Sigmoid colon (tissue), 7 donors: ENCODE measurements around the gene ZDHHC11. TPM values are rescaled to one million over a fixed set of nuclear protein-coding genes. Genes with fewer than 3 reads are reported as not detected.

Experiments used
- DNase-seq: peaks from one replicate; pipeline ENCODE4 v3.0.0-alpha.2; 2019
- H3K27ac ChIP-seq, 4 donors: fragments of 200-600 bp; sonication (generic); one replicate each; pipeline ENCODE4 v1.5.1; 2016 to 2019; ENCODE audit warnings: mild to moderate bottlenecking in 1 of 4
- H3K27me3 ChIP-seq, 3 donors: fragments of 200-600 bp; sonication (generic); one replicate each; pipeline ENCODE4 v1.5.1; 2019; ENCODE audit warnings: mild to moderate bottlenecking in 1 of 3
- H3K36me3 ChIP-seq, 4 donors: fragments of 200-600 bp; sonication (generic); one replicate each; pipeline ENCODE4 v1.5.1; 2016 to 2019
- H3K4me1 ChIP-seq, 4 donors: fragments of 200-600 bp; sonication (generic); one replicate each; pipeline ENCODE4 v1.5.1; 2017 to 2019
- H3K4me3 ChIP-seq, 4 donors: fragments of 200-600 bp; sonication (generic); one replicate each; pipeline ENCODE4 v1.5.1; 2017 to 2019; ENCODE audit warnings: mild to moderate bottlenecking in 2 of 4, moderate library complexity in 1 of 4
- H3K9me3 ChIP-seq, 4 donors: fragments of 200-600 bp in 3 of 4; sonication (generic) in 3 of 4; one replicate each; pipeline versions ENCODE4 v1.5.1 to v1.6.1; 2013 to 2019
- EP300 ChIP-seq, 4 donors: sonication (generic); formaldehyde crosslinking; IDR thresholded peaks; one replicate each; pipeline ENCODE4 v1.6.1; 2017; ENCODE audit warnings: antibody characterized with exemption in 4 of 4
- POLR2A ChIP-seq, 2 donors: fragments of 450-650 bp; IDR thresholded peaks; one replicate each; pipeline ENCODE4 v1.6.1; 2016; ENCODE audit warnings: antibody characterized with exemption in 2 of 2, mild to moderate bottlenecking in 2 of 2, moderate library complexity in 2 of 2
- POLR2AphosphoS5 ChIP-seq, 4 donors: sonication (generic); formaldehyde crosslinking; IDR thresholded peaks; one replicate each; pipeline ENCODE4 v1.6.1; 2017; ENCODE audit warnings: antibody characterized with exemption in 4 of 4
- WGBS, 2 donors: extraction: QIAGEN DNeasy Blood & Tissue Kit; methylation state at CpG; one replicate each; pipeline ENCODE4 v1.1.7; 2013; 5-methylcytosine and 5-hydroxymethylcytosine counted together
- intact Hi-C: fragments of 100-400 bp; cut with DNase I; formaldehyde crosslinking; loops from one replicate; pipeline ENCODE4 v1.15.1; 2023
- polyA plus RNA-seq, 3 donors: library from polyadenylated mRNA; stranded (reverse); fragments of 200-250 nt; gene quantifications; one replicate each; pipeline ENCODE4 v1.2.3, GENCODE V29; 2013
- total RNA-seq, 4 donors: library from RNA; depleted of rRNA; stranded (reverse); fragments of >200 nt; gene quantifications; one replicate each; pipeline ENCODE4 v1.1.0, GENCODE V29; 2016
- TF ChIP-seq, protein P1 (sequence below), 4 experiments: fragments of 450-650 bp in 3 of 4; fragments of 200-600 bp in 1 of 4; IDR thresholded peaks; one replicate each; pipeline ENCODE4 v1.5.1; 2016 to 2019; ENCODE audit warnings: antibody characterized with exemption in 4 of 4, mild to moderate bottlenecking in 3 of 4, moderate library complexity in 2 of 4
- donor health status: healthy with polysubstance abuse.
- donor health status: Bipolar disorder and iron deficiency.
- donor health status: healthy.

Gene ZDHHC11
- total and polyA plus RNA-seq, 7 donors: 0.60 to 8.0 (median 3.7) TPM; not detected in 1

DNA sequence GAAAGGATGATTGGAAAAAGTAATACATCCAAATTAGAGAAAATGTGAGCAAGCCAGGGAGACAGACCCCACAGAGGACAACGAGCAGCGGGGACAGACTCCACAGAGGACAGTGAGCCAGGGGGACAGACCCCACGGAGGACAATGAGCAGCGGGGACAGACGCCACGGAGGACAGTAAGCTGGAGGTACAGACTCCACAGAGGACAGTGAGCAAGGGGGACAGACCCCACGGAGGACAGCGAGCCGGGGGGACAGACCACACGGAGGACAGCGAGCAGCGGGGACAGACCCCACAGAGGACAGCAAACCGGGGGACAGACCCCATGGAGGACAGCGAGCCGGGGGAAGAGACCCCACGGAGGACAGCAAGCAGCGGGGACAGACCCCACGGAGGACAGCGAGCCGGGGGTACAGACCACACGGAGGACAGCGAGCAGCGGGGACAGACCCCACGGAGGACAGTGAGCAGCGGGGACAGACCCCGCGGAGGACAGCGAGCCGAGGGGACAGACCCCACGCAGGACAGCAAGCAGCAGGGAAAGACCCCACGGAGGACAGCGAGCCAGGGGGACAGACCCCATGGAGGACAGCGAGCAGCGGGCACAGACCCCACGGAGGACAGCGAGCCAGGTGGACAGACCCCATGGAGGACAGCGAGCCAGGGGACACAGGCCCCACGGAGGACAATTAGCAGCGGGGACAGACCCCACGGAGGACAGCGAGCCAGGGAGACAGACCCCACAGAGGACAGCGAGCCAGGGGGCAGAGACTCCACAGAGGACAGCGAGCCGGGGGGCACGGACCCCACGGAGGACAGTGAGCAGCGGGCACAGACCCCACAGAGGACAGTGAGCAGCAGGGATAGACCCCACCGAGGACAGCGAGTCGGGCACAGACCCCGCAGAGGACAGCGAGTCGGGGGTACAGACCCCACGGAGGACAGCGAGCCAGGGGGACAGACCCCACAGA, 1.9 kb upstream of the ZDHHC11 start:
- Histone ChIP-seq H3K9me3 (no peaks in the 10 kb centered on the region), H3K4me3 (no peak overlapping the region), H3K27ac (no peak overlapping the region), H3K27me3 (peaks cover 4 to 52% (median 34%) of the 10 kb centered on the region in 3 donors), H3K4me1 (peaks cover 0 to 10% (median 6%) of the 10 kb centered on the region in 4 donors), H3K36me3 (no peaks in the 10 kb centered on the region)
- DNase-seq: peak; percentile 44
- WGBS, 2 donors: 92 to 93% methylated on average over 55 of the region's 55 CpGs
- intact Hi-C loops: no loop called here
- no peak for TF ChIP-seq EP300 (IDR thresholded peaks at IDR 0.05)
- TF ChIP-seq POLR2AphosphoS5 (IDR thresholded peaks at IDR 0.05): no peak
- TF ChIP-seq POLR2A (IDR thresholded peaks at IDR 0.05): no peak
- TF ChIP-seq, protein P1, sequence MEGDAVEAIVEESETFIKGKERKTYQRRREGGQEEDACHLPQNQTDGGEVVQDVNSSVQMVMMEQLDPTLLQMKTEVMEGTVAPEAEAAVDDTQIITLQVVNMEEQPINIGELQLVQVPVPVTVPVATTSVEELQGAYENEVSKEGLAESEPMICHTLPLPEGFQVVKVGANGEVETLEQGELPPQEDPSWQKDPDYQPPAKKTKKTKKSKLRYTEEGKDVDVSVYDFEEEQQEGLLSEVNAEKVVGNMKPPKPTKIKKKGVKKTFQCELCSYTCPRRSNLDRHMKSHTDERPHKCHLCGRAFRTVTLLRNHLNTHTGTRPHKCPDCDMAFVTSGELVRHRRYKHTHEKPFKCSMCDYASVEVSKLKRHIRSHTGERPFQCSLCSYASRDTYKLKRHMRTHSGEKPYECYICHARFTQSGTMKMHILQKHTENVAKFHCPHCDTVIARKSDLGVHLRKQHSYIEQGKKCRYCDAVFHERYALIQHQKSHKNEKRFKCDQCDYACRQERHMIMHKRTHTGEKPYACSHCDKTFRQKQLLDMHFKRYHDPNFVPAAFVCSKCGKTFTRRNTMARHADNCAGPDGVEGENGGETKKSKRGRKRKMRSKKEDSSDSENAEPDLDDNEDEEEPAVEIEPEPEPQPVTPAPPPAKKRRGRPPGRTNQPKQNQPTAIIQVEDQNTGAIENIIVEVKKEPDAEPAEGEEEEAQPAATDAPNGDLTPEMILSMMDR (IDR thresholded peaks at IDR 0.05): no peak

DNA sequence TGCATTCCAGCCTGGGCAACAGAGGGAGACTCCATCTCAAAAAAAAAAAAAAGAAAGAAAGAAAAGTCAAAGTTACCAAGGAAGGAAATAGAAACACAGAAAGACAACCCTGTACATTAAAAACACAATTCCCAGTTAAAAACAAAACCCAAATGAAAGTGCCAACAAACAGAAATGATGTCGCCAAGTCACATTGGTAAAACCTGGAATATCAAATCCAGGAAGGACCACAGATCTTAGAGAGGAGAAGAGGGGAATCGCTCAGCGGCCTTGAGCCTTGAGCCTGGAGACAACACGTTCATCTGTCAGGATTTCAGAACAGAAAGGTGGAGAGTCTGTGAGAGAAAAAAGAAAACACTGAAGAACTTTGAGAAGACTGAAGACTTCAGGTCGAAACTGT, 1.2 kb upstream of the ZDHHC11 start:
- DNase-seq: no peak
- Histone ChIP-seq H3K4me1 (peaks cover 0 to 10% (median 6%) of the 10 kb centered on the region in 4 donors), H3K27ac (no peak overlapping the region), H3K27me3 (peaks cover 4 to 52% (median 34%) of the 10 kb centered on the region in 3 donors), H3K9me3 (no peaks in the 10 kb centered on the region), H3K4me3 (no peak overlapping the region), H3K36me3 (no peaks in the 10 kb centered on the region)
- no peak for TF ChIP-seq EP300 (IDR thresholded peaks at IDR 0.05)
- no peak for TF ChIP-seq POLR2A (IDR thresholded peaks at IDR 0.05)
- TF ChIP-seq, protein P1 (IDR thresholded peaks at IDR 0.05): no peak
- intact Hi-C loops: no loop called here
- 29 to 62% methylated on average over 5 of the region's 5 CpGs for WGBS, 2 donors

DNA sequence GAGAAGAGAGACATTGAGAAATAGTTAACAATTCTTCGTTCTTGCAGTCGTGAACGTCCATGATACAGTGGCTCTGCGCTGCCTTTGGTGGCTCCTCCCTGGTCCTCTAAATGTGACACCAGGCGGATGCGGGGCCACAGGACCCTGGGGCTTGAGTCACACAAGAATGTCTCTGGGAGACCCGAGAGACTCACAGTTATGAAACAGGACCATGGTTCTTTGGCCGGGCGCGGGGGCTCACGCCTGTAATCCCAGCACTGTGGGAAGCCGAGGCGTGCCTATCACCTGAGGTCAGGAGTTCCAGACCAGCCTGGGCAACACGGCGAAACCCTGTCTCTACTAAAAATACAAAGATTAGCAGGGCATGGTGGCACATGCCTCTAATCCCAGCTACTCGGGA, 767 bp upstream of the ZDHHC11 start:
- WGBS, 2 donors: 70 to 84% methylated on average over 16 of the region's 16 CpGs
- no peaks in the 10 kb centered on the region for H3K9me3 ChIP-seq
- no peak overlapping the region for H3K27ac ChIP-seq
- peaks cover 4 to 52% (median 34%) of the 10 kb centered on the region in 3 donors for H3K27me3 ChIP-seq
- peak; percentile 40 for DNase-seq
- no peaks in the 10 kb centered on the region for H3K36me3 ChIP-seq
- TF ChIP-seq EP300 (IDR thresholded peaks at IDR 0.05) (no peak), POLR2A (IDR thresholded peaks at IDR 0.05) (no peak), POLR2AphosphoS5 (IDR thresholded peaks at IDR 0.05) (no peak)
- TF ChIP-seq, protein P1 (IDR thresholded peaks at IDR 0.05): no peak
- H3K4me3 ChIP-seq: no peak overlapping the region
- intact Hi-C loops: no loop called here
- H3K4me1 ChIP-seq: peaks cover 0 to 10% (median 6%) of the 10 kb centered on the region in 4 donors

DNA sequence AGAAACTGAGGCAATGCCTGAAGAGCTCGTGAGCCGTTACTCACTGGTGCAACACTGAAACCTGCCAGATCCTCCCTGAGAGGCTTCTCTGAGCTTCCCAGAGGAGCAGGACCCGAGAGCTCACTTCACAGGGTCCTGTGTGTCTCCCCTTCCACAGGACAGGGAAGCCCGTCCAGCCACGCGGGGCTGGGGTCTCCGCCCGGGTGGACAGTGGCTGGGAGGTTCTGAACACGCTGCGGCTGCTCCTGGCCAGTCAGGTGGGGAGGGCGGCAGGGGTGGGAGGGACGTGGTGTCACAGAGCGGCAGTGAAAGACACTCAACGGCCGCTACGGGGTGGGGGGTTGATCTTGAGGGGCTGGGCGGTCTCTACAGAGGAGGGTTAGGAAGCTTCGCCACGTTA, 290 bp upstream of the ZDHHC11 start:
- TF ChIP-seq, protein P1 (IDR thresholded peaks at IDR 0.05): no peak
- TF ChIP-seq POLR2A (IDR thresholded peaks at IDR 0.05) (no peak), EP300 (IDR thresholded peaks at IDR 0.05) (no peak), POLR2AphosphoS5 (IDR thresholded peaks at IDR 0.05) (no peak)
- peak; percentile 44 for DNase-seq
- peaks cover 4 to 52% (median 34%) of the 10 kb centered on the region in 3 donors for H3K27me3 ChIP-seq

More for the DNA sequence above, 290 bp upstream of the ZDHHC11 start:
- no peak overlapping the region for H3K4me3 ChIP-seq
- H3K27ac ChIP-seq: no peak overlapping the region
- no peaks in the 10 kb centered on the region for H3K9me3 ChIP-seq
- H3K4me1 ChIP-seq: peaks cover 0 to 10% (median 6%) of the 10 kb centered on the region in 4 donors
- WGBS, 2 donors: 40 to 53% methylated on average over 19 of the region's 19 CpGs
- intact Hi-C loops: no loop called here
- H3K36me3 ChIP-seq: no peaks in the 10 kb centered on the region
